ENCODE data around the gene MGMT. TPM values are rescaled to one million over a fixed set of nuclear protein-coding genes. Genes with fewer than 3 reads are reported as not detected.

The MGMT gene
- total RNA-seq, 2 donors from 2014 or later: 18.7 to 22.4 TPM

GRCh38 chr10:129581827-129582411 is 114.9 kb downstream of the MGMT start:
- Mint-ChIP-seq H3K4me1 (no peaks in the 10 kb centered on the region), H3K27ac (no peak overlapping the region), H3K9me3 (peaks cover 17% of the 10 kb centered on the region), H3K4me3 (no peak overlapping the region), H3K36me3 (ENCODE audit: low read depth) (peaks cover 22% of the 10 kb centered on the region), H3K27me3 (no peaks in the 10 kb centered on the region)
- no peak for ATAC-seq (replicated peaks)

GRCh38 chr10:129583831-129584230 is 116.8 kb downstream of the MGMT start:
- Mint-ChIP-seq H3K36me3 (ENCODE audit: low read depth) (peaks cover 41% of the 10 kb centered on the region), H3K4me3 (no peak overlapping the region), H3K27me3 (no peaks in the 10 kb centered on the region), H3K27ac (no peak overlapping the region), H3K9me3 (peaks cover 24% of the 10 kb centered on the region), H3K4me1 (no peaks in the 10 kb centered on the region)
- ATAC-seq (replicated peaks): no peak

- ATAC-seq (replicated peaks): no peak
- peaks cover 24% of the 10 kb centered on the region for H3K9me3 Mint-ChIP-seq
- H3K27ac Mint-ChIP-seq: no peak overlapping the region
- H3K4me3 Mint-ChIP-seq: no peak overlapping the region
- peaks cover 52% of the 10 kb centered on the region for H3K36me3 Mint-ChIP-seq (ENCODE audit: low read depth)
- H3K4me1 Mint-ChIP-seq: no peaks in the 10 kb centered on the region
- no peaks in the 10 kb centered on the region for H3K27me3 Mint-ChIP-seq
These were observed 119.9 kb downstream of the MGMT start for GRCh38 chr10:129586898-129587443.

- Mint-ChIP-seq H3K27me3 (no peaks in the 10 kb centered on the region), H3K4me3 (no peak overlapping the region), H3K9me3 (peaks cover 15% of the 10 kb centered on the region), H3K4me1 (no peaks in the 10 kb centered on the region), H3K27ac (no peak overlapping the region), H3K36me3 (ENCODE audit: low read depth) (peaks cover 58% of the 10 kb centered on the region)
- no peak for ATAC-seq (replicated peaks)
These were observed 122.5 kb downstream of the MGMT start for GRCh38 chr10:129589546-129589945.

GRCh38 chr10:129593953-129594352 is 126.9 kb downstream of the MGMT start:
- ATAC-seq (replicated peaks): no peak
- H3K27me3 Mint-ChIP-seq: no peaks in the 10 kb centered on the region
- peaks cover 33% of the 10 kb centered on the region for H3K36me3 Mint-ChIP-seq (ENCODE audit: low read depth)
- no peak overlapping the region for H3K4me3 Mint-ChIP-seq
- no peak overlapping the region for H3K27ac Mint-ChIP-seq
- no peaks in the 10 kb centered on the region for H3K4me1 Mint-ChIP-seq
- H3K9me3 Mint-ChIP-seq: peaks cover 7% of the 10 kb centered on the region

- H3K4me1 Mint-ChIP-seq: no peaks in the 10 kb centered on the region
- H3K9me3 Mint-ChIP-seq: peaks cover 7% of the 10 kb centered on the region
- no peak overlapping the region for H3K27ac Mint-ChIP-seq
- ATAC-seq (replicated peaks): no peak
- peaks cover 24% of the 10 kb centered on the region for H3K36me3 Mint-ChIP-seq (ENCODE audit: low read depth)
- H3K27me3 Mint-ChIP-seq: no peaks in the 10 kb centered on the region
- H3K4me3 Mint-ChIP-seq: no peak overlapping the region
These were observed 127.8 kb downstream of the MGMT start for GRCh38 chr10:129594811-129595210.

GRCh38 chr10:129598413-129598812 is 131.4 kb downstream of the MGMT start:
- Mint-ChIP-seq H3K27ac (no peak overlapping the region), H3K9me3 (peaks cover 7% of the 10 kb centered on the region), H3K4me3 (no peak overlapping the region), H3K36me3 (ENCODE audit: low read depth) (peaks cover 21% of the 10 kb centered on the region), H3K4me1 (no peaks in the 10 kb centered on the region), H3K27me3 (no peaks in the 10 kb centered on the region)
- no peak for ATAC-seq (replicated peaks)

- H3K27ac Mint-ChIP-seq: no peak overlapping the region
- H3K4me3 Mint-ChIP-seq: no peak overlapping the region
- H3K9me3 Mint-ChIP-seq: peaks cover 7% of the 10 kb centered on the region
These were observed 132.1 kb downstream of the MGMT start for GRCh38 chr10:129599160-129599559.

GRCh38 chr10:129601737-129602136 is 134.7 kb downstream of the MGMT start:
- Mint-ChIP-seq H3K36me3 (ENCODE audit: low read depth) (peaks cover 6% of the 10 kb centered on the region), H3K27me3 (no peaks in the 10 kb centered on the region), H3K9me3 (no peaks in the 10 kb centered on the region), H3K27ac (no peak overlapping the region), H3K4me1 (no peaks in the 10 kb centered on the region), H3K4me3 (no peak overlapping the region)
- no peak for ATAC-seq (replicated peaks)

More at GRCh38 chr10:129599160-129599559, 132.1 kb downstream of the MGMT start:
- no peaks in the 10 kb centered on the region for H3K27me3 Mint-ChIP-seq
- no peak for ATAC-seq (replicated peaks)
- H3K36me3 Mint-ChIP-seq (ENCODE audit: low read depth): peaks cover 14% of the 10 kb centered on the region
- H3K4me1 Mint-ChIP-seq: no peaks in the 10 kb centered on the region

GRCh38 chr10:129602938-129603535 is 136.0 kb downstream of the MGMT start:
- Mint-ChIP-seq H3K27ac (no peak overlapping the region), H3K4me1 (no peaks in the 10 kb centered on the region), H3K36me3 (ENCODE audit: low read depth) (peaks cover 6% of the 10 kb centered on the region), H3K9me3 (no peaks in the 10 kb centered on the region), H3K27me3 (no peaks in the 10 kb centered on the region), H3K4me3 (no peak overlapping the region)
- no peak for ATAC-seq (replicated peaks)

- Mint-ChIP-seq H3K9me3 (peaks cover 1% of the 10 kb centered on the region), H3K4me3 (no peak overlapping the region), H3K36me3 (ENCODE audit: low read depth) (peaks cover 6% of the 10 kb centered on the region), H3K4me1 (no peaks in the 10 kb centered on the region), H3K27me3 (no peaks in the 10 kb centered on the region), H3K27ac (no peak overlapping the region)
- ATAC-seq (replicated peaks): no peak
These were observed 137.4 kb downstream of the MGMT start for GRCh38 chr10:129604333-129605032.

- no peak overlapping the region for H3K27ac Mint-ChIP-seq
- H3K4me1 Mint-ChIP-seq: peaks cover 2% of the 10 kb centered on the region
- H3K36me3 Mint-ChIP-seq (ENCODE audit: low read depth): peaks cover 9% of the 10 kb centered on the region
- no peak for ATAC-seq (replicated peaks)
- H3K4me3 Mint-ChIP-seq: no peak overlapping the region
- H3K27me3 Mint-ChIP-seq: no peaks in the 10 kb centered on the region
- peaks cover 4% of the 10 kb centered on the region for H3K9me3 Mint-ChIP-seq
These were observed 138.4 kb downstream of the MGMT start for GRCh38 chr10:129605266-129605985.

- H3K4me1 Mint-ChIP-seq: peaks cover 5% of the 10 kb centered on the region
- H3K27ac Mint-ChIP-seq: no peak overlapping the region
- ATAC-seq (replicated peaks): no peak
- H3K9me3 Mint-ChIP-seq: peaks cover 4% of the 10 kb centered on the region
- H3K4me3 Mint-ChIP-seq: no peak overlapping the region
- peaks cover 15% of the 10 kb centered on the region for H3K36me3 Mint-ChIP-seq (ENCODE audit: low read depth)
- no peaks in the 10 kb centered on the region for H3K27me3 Mint-ChIP-seq
These were observed 139.0 kb downstream of the MGMT start for GRCh38 chr10:129605986-129606518.

GRCh38 chr10:129607607-129608109 is 140.6 kb downstream of the MGMT start:
- Mint-ChIP-seq H3K9me3 (peaks cover 4% of the 10 kb centered on the region), H3K27ac (no peak overlapping the region), H3K4me1 (peaks cover 5% of the 10 kb centered on the region), H3K4me3 (no peak overlapping the region), H3K27me3 (no peaks in the 10 kb centered on the region), H3K36me3 (ENCODE audit: low read depth) (peaks cover 17% of the 10 kb centered on the region)
- no peak for ATAC-seq (replicated peaks)
